Measurements from ENCODE around the gene ITIH4.

The ITIH4 gene

GRCh38 chr3:52787246-52787645 is 43.2 kb downstream of the ITIH4 start:
- no peak overlapping the region for H3K4me3 ChIP-seq (ENCODE audit: low read depth, low read length)
- H3K36me3 ChIP-seq = no peaks in the 10 kb centered on the region
- DNase-seq = no peak
- H3K27me3 ChIP-seq (ENCODE audit: insufficient read depth, low read depth, severe bottlenecking) = no peaks in the 10 kb centered on the region
- H3K9me3 ChIP-seq (ENCODE audit: severe bottlenecking) = no peaks in the 10 kb centered on the region
- no peak overlapping the region for H3K27ac ChIP-seq
- no peak for TF ChIP-seq CTCF (IDR thresholded peaks at IDR 0.05; ENCODE audit: low read depth, low read length)

- Histone ChIP-seq H3K36me3 (no peaks in the 10 kb centered on the region), H3K4me3 (ENCODE audit: low read depth, low read length) (no peak overlapping the region), H3K27ac (no peak overlapping the region), H3K9me3 (ENCODE audit: severe bottlenecking) (no peaks in the 10 kb centered on the region), H3K27me3 (ENCODE audit: insufficient read depth, low read depth, severe bottlenecking) (no peaks in the 10 kb centered on the region)
- TF ChIP-seq CTCF (IDR thresholded peaks at IDR 0.05; ENCODE audit: low read depth, low read length) = no peak
- DNase-seq = no peak
Measured at GRCh38 chr3:52786330-52787215, 43.9 kb downstream of the ITIH4 start.

GRCh38 chr3:52784931-52785590 is 45.4 kb downstream of the ITIH4 start:
- no peak overlapping the region for H3K27ac ChIP-seq
- TF ChIP-seq CTCF (IDR thresholded peaks at IDR 0.05; ENCODE audit: low read depth, low read length) = no peak
- DNase-seq = no peak
- H3K4me3 ChIP-seq (ENCODE audit: low read depth, low read length) = no peak overlapping the region
- no peaks in the 10 kb centered on the region for H3K9me3 ChIP-seq (ENCODE audit: severe bottlenecking)
- H3K36me3 ChIP-seq = no peaks in the 10 kb centered on the region
- H3K27me3 ChIP-seq (ENCODE audit: insufficient read depth, low read depth, severe bottlenecking) = no peaks in the 10 kb centered on the region

- DNase-seq = no peak
- TF ChIP-seq CTCF (IDR thresholded peaks at IDR 0.05; ENCODE audit: low read depth, low read length) = no peak
- Histone ChIP-seq H3K27ac (no peak overlapping the region), H3K36me3 (no peaks in the 10 kb centered on the region), H3K9me3 (ENCODE audit: severe bottlenecking) (no peaks in the 10 kb centered on the region), H3K4me3 (ENCODE audit: low read depth, low read length) (no peak overlapping the region), H3K27me3 (ENCODE audit: insufficient read depth, low read depth, severe bottlenecking) (no peaks in the 10 kb centered on the region)
Measured at GRCh38 chr3:52784021-52784621, 46.4 kb downstream of the ITIH4 start.

GRCh38 chr3:52783211-52783555 is 47.3 kb downstream of the ITIH4 start:
- H3K9me3 ChIP-seq (ENCODE audit: severe bottlenecking) = no peaks in the 10 kb centered on the region
- H3K4me3 ChIP-seq (ENCODE audit: low read depth, low read length) = no peak overlapping the region
- H3K36me3 ChIP-seq = no peaks in the 10 kb centered on the region
- no peak for TF ChIP-seq CTCF (IDR thresholded peaks at IDR 0.05; ENCODE audit: low read depth, low read length)
- DNase-seq = no peak
- H3K27me3 ChIP-seq (ENCODE audit: insufficient read depth, low read depth, severe bottlenecking) = no peaks in the 10 kb centered on the region
- H3K27ac ChIP-seq = no peak overlapping the region

Measured in WERI-Rb-1 (cell line).